Inflammatory macrophage treated with lipopolysaccharide for 1 hour (primary cell): Measurements from ENCODE around the gene NXN.
"Not testable (repeated sequence)": the region's sequence is repeated elsewhere in the genome, so short reads cannot be mapped to it uniquely, and the experiment has no call there.

Experiments
- DNase-seq, 2 donors: peaks; one replicate each; pipeline ENCODE4 v3.0.0-alpha.2; 2020 to 2022

NXN gene

GRCh38 chr17:856149-856548 lies 123.4 kb downstream of the NXN start:
- DNase-seq = no peak

- no peak for DNase-seq
Measured at GRCh38 chr17:855569-855968, 124.0 kb downstream of the NXN start.

- DNase-seq = not testable (repeated sequence)
Measured at GRCh38 chr17:852850-853249, 126.7 kb downstream of the NXN start.

DNA sequence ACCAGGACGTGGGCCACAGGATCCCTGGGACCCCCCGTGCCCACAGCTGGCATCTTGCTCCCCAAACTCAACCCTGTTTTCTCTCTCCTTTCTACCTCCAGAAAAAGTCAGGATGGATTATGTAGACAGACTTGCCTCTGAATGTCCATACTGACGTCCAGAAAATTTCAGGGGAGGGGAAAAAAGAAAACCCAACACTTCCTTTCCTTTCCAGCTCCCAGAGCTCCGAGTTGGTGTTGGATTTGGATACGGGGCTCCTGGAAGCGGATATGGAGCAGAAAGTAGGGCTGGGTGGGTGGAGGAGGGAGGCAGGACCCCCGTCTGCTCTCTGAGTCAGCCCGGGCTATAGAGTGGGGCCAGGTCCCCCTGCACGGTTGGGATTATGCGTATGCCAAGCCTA lies 127.2 kb downstream of the NXN start:
- DNase-seq = no peak

DNA sequence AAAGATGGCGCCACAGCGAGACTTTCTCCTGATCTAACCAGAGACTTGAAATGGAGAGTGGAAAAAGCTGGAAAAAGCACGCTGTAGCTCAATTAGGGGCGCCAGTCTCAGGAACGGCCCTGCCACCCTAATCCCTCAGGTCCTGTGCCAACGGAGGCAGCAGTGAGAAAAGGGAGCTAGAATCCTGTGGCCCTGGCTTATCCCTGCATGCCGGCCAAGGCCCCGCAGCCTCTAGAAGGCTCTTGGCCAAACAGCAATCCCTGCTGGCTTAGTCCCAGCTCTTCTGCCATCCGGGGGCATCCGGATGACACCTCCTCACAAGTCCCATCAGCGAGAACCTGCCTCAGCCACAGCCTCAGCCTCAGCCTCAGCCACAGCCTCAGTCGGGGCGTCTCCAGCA lies 127.7 kb downstream of the NXN start:
- no peak for DNase-seq

GRCh38 chr17:850851-851763 lies 128.5 kb downstream of the NXN start:
- DNase-seq = no peak

- no peak for DNase-seq
Measured at GRCh38 chr17:850086-850850, 129.3 kb downstream of the NXN start.

DNA sequence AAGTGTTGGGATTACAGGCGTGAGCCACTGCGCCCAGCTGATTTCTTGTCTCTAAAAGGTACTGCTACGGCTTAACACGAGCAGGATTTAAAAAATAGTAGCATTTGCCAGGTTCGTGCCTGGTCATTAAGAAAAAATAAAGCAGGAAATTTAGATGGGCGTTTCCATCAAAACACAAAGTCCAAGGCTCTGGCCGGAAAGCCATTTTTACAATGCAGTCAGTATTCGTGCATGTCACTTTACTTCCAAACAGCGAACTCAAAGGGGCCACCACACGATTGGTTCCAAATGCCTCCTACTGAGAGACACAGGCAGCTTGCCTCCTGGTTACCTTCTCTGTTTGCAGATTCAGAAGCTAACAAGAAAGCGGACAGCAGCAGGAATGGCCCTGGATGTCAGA lies 131.2 kb downstream of the NXN start:
- DNase-seq = no peak

DNA sequence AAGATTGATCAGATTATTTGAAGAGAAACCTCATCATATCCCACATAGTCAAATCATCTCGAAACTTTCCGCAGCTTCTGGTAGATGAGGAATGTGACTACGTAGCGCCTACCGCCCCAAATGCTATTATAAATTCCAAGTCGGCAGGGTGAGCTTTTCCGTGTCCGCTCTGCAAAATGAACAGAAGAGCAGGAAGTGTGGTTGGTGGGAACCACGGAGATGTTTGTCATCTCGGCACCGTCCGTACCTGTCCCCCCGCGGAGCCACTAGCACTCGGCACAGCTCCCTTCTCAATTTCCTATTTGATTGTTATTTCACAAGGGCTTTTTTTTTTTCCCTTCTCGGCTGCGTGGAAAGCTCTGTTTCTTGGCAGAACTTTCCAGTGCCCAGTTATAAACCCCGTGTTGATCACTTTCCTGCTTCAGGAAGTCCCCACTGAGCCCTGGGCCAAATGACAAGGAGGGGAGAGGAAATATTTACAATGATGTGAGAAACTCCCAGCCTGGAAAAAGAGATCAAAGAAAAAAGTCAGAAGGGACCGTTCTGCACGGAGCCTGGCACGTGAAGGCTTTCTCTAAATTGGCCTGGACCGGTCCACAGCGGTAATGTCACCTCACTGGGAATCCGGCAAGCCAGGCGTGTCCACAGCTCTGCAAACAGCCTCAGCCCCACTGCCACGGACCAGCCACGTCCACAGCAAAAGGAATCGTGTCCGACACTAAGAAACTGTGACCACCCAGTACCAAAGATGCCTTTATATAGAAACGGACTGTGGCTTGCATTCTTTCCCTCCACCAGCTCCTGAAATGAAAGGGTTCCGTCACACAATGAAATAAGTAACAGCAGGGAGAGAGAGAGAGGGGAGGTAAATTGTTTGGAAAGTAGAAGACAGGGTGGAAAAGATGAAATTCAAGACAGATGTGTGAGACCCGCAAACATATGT lies 132.4 kb downstream of the NXN start:
- no peak for DNase-seq

GRCh38 chr17:841313-841712 lies 138.3 kb downstream of the NXN start:
- DNase-seq = no peak

GRCh38 chr17:838486-838885 lies 141.1 kb downstream of the NXN start:
- DNase-seq = no peak

DNA sequence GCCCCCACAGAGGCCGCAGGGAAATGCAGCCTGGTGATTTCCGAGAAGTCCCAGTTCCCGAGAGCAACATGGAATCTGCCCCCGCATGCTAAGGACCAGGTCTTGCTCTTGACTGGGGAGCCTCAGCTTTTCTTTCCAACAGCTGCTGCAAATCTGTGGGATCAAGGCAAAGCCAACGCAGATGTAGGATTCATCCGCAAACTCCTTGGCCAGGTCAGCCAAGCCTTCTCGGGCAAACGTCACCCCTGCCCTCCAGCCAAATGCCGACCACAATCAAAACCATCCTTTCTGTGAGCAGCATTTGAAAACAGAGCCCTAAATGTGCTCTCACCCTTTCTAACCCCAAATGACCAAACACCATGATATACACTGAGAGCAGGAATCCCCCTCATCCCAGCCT lies 143.4 kb downstream of the NXN start:
- no peak for DNase-seq

DNA sequence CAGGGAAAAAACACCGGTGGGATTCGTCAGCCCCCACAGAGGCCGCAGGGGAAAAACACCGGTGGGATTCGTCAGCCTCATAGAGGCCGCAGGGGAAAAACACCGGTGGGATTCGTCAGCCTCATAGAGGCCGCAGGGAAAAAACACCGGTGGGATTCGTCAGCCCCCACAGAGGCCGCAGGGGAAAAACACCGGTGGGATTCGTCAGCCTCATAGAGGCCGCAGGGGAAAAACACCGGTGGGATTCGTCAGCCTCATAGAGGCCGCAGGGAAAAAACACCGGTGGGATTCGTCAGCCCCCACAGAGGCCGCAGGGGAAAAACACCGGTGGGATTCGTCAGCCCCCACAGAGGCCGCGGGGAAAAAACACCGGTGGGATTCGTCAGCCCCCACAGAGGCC lies 143.9 kb downstream of the NXN start:
- not testable (repeated sequence) for DNase-seq

DNA sequence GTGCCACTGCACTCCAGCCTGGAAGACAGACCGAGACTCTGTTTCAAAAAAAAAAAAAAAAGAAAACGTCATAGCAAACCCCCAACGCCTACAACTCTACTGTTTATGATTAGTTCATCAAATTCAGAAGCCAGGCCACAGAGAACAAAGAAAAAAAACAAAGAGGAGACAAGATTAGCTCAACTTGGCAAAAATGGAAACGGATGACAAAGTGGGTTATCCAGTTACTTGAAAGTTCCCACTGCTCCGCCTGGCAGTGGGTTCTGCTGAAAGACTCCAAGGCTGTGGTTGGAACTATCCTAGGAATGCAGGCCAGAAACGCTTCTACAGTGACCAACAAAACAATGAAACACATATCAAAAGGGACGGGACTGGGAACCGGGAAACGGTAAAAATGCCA lies 144.3 kb downstream of the NXN start:
- DNase-seq = no peak

GRCh38 chr17:834136-834535 lies 145.4 kb downstream of the NXN start:
- DNase-seq = no peak

GRCh38 chr17:830950-831349 lies 148.6 kb downstream of the NXN start:
- DNase-seq = no peak

GRCh38 chr17:830381-830780 lies 149.2 kb downstream of the NXN start:
- no peak for DNase-seq

DNA sequence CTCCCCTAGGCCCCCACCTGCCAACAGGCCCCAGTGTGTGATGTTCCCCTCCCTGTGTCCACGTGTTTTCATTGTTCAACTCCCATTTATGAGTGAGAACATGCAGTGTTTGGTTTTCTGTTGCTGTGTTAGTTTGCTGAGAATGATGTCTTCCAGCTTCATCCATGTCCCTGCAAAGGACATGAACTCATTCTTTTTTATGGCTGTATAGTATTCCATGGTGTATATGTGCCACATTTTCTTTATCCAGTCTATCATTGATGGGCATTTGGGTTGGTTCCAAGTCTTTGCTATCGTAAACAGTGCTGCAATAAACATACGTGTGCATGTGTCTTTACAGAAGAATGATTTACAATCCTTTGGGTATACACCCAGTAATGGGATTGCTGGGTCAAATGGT lies 150.0 kb downstream of the NXN start:
- DNase-seq = not testable (repeated sequence)

- no peak for DNase-seq
Measured at GRCh38 chr17:828761-829160, 150.8 kb downstream of the NXN start.

DNA sequence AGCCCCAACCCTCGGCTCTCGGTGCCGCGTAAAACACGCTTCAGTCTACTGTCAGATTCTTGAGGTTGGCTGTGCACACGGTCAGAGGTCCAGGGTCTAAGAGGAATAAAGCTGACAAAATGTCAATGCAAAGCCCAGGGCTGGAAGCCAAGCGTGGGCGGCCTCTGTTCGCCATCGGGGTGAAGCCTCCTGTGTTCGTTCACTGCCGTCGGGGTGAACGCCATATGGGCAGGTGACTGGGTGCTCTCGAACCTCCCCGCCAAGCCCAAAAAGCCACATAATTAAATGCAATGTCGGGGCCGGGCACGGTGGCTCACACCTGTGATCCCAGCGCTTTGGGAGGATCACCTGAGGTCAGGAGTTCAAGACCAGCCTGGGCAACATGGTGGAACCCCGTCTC lies 152.8 kb downstream of the NXN start:
- no peak for DNase-seq

GRCh38 chr17:825216-825615 lies 154.4 kb downstream of the NXN start:
- no peak for DNase-seq

DNA sequence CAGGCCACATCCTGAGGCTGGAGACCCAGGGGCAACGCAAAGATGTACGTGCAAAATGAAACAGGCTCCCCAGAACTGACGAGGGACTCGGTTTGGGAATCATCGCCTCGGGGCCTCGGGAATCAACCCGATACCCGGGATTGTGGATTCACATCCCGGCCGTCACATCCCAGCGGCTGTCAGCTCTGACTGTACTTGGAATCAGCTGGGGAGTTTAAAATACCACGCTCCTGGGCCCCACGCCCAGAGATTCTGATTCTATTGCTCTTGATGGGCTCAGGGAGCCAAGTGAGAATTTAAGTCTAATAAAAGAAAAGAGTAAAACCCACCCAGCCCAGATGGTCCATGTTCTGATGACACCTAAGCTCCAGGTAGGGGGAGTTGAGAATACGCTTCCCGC lies 155.2 kb downstream of the NXN start:
- DNase-seq = no peak

GRCh38 chr17:823501-823902 lies 156.1 kb downstream of the NXN start:
- no peak for DNase-seq
